HTERT RPE-1 (cell line): ENCODE data around the gene CORO7.

Experiments
- in situ Hi-C: fragments of 300-500 bp; cut with MboI; formaldehyde crosslinking; loops from 4 replicates; pipeline ENCODE4 v1.14.3; 2020; ENCODE audit warnings: low sequenced_read_pairs

The CORO7 gene

GRCh38 chr16:4373356-4373908 is 43.0 kb downstream of the CORO7 start:
- in situ Hi-C loops: no loop called here

- in situ Hi-C loops: no loop called here
Measured at GRCh38 chr16:4372578-4373355, 43.6 kb downstream of the CORO7 start.

- in situ Hi-C loops: no loop called here
Measured at GRCh38 chr16:4372001-4372577, 44.3 kb downstream of the CORO7 start.

- in situ Hi-C loops: no loop called here
Measured at GRCh38 chr16:4371357-4372000, 44.9 kb downstream of the CORO7 start, which contains the start of gene VASN. TSS of gene VASN (plus strand) at chr16:4371848. CDS start at chr16:4380878, 9,030 bp downstream.

GRCh38 chr16:4370570-4371356 is 45.6 kb downstream of the CORO7 start:
- in situ Hi-C loops: no loop called here

GRCh38 chr16:4370151-4370550 is 46.2 kb downstream of the CORO7 start:
- in situ Hi-C loops: no loop called here

- in situ Hi-C loops: no loop called here
Measured at GRCh38 chr16:4369007-4369733, 47.2 kb downstream of the CORO7 start.

GRCh38 chr16:4367393-4367856 is 49.0 kb downstream of the CORO7 start:
- in situ Hi-C loops: no loop called here

- in situ Hi-C loops: no loop called here
Measured at GRCh38 chr16:4366016-4366415, 50.4 kb downstream of the CORO7 start.

- in situ Hi-C loops: no loop called here
Measured at GRCh38 chr16:4365615-4366014, 50.8 kb downstream of the CORO7 start.

GRCh38 chr16:4365014-4365406 is 51.4 kb downstream of the CORO7 start:
- in situ Hi-C loops: no loop called here

- in situ Hi-C loops: no loop called here
Measured at GRCh38 chr16:4364196-4365013, 52.0 kb downstream of the CORO7 start.

GRCh38 chr16:4362476-4363135 is 53.8 kb downstream of the CORO7 start:
- in situ Hi-C loops: no loop called here

GRCh38 chr16:4361944-4362311 is 54.5 kb downstream of the CORO7 start:
- in situ Hi-C loops: no loop called here

GRCh38 chr16:4361033-4361943 is 55.1 kb downstream of the CORO7 start:
- in situ Hi-C loops: no loop called here

- in situ Hi-C loops: no loop called here
Measured at GRCh38 chr16:4360538-4361021, 55.8 kb downstream of the CORO7 start.

- in situ Hi-C loops: no loop called here
Measured at GRCh38 chr16:4359914-4360313, 56.5 kb downstream of the CORO7 start.
